Omental fat pad (tissue), 4 donors: ENCODE results near the gene PID1. TPM values are rescaled to one million over a fixed set of nuclear protein-coding genes. Genes with fewer than 3 reads are reported as not detected.

Source experiments
- ATAC-seq: fragments of 150-250 bp; one replicate; pipeline ENCODE4 v1.9.1; 2016; ENCODE audit warnings: mild to moderate bottlenecking, moderate library complexity; ENCODE audit not compliant: low FRiP score
- DNase-seq: peaks from one replicate; pipeline ENCODE4 v3.0.0-alpha.2; 2019; ENCODE audit warnings: low spot score
- CTCF ChIP-seq, 3 donors: fragments of 450-650 bp; IDR thresholded peaks; one replicate each; pipeline ENCODE4 v1.5.1; 2016 to 2017; ENCODE audit warnings: antibody characterized with exemption in 3 of 3, mild to moderate bottlenecking in 3 of 3, moderate library complexity in 2 of 3
- total RNA-seq, 4 donors: library from RNA; depleted of rRNA; stranded (reverse); fragments of >200 nt; gene quantifications; one replicate each; pipeline ENCODE4 v1.1.0, GENCODE V29; 2016

The PID1 gene
- total RNA-seq, 4 donors from 2014 or later, result 20.7 to 98.7 (median 59.1) TPM

- TF ChIP-seq CTCF (IDR thresholded peaks at IDR 0.05), result no peak
- DNase-seq, result no peak
These were observed 4.0 kb downstream of the PID1 start for GRCh38 chr2:229267080-229267479.

GRCh38 chr2:229265727-229266126, 5.4 kb downstream of the PID1 start:
- no peak for TF ChIP-seq CTCF (IDR thresholded peaks at IDR 0.05)
- DNase-seq (no peak), ATAC-seq (no peak)

More at GRCh38 chr2:229267080-229267479, 4.0 kb downstream of the PID1 start:
- no peak for ATAC-seq

GRCh38 chr2:229261599-229261998, 9.5 kb downstream of the PID1 start:
- no peak for TF ChIP-seq CTCF (IDR thresholded peaks at IDR 0.05)
- ATAC-seq (no peak), DNase-seq (no peak)

GRCh38 chr2:229261076-229261475, 10.0 kb downstream of the PID1 start:
- TF ChIP-seq CTCF (IDR thresholded peaks at IDR 0.05), result no peak
- ATAC-seq (no peak), DNase-seq (no peak)

- ATAC-seq (no peak), DNase-seq (no peak)
- no peak for TF ChIP-seq CTCF (IDR thresholded peaks at IDR 0.05)
These were observed 13.1 kb downstream of the PID1 start for GRCh38 chr2:229257985-229258384.

GRCh38 chr2:229256376-229256775, 14.7 kb downstream of the PID1 start:
- no peak for ATAC-seq
- DNase-seq, result no peak
- no peak for TF ChIP-seq CTCF (IDR thresholded peaks at IDR 0.05)

GRCh38 chr2:229254206-229254605, 16.9 kb downstream of the PID1 start:
- TF ChIP-seq CTCF (IDR thresholded peaks at IDR 0.05), result no peak
- ATAC-seq (no peak), DNase-seq (no peak)
